8988T (cell line): ENCODE results near the gene RSRC1.
"Not testable (repeated sequence)": the region's sequence is repeated elsewhere in the genome, so short reads cannot be mapped to it uniquely, and the experiment has no call there.

Experiments
- DNase-seq: peaks from one replicate; pipeline ENCODE4 v3.0.0; 2011

The RSRC1 gene

GRCh38 chr3:158540066-158540465 is 430.2 kb downstream of the RSRC1 start:
- DNase-seq, result no peak

- no peak for DNase-seq
Measured at GRCh38 chr3:158548691-158549090, 438.8 kb downstream of the RSRC1 start.

GRCh38 chr3:158549938-158550337 is 440.0 kb downstream of the RSRC1 start:
- not testable (repeated sequence) for DNase-seq

- DNase-seq, result no peak
Measured at GRCh38 chr3:158552124-158552523, 442.2 kb downstream of the RSRC1 start.

- no peak for DNase-seq
Measured at GRCh38 chr3:158559504-158559903, 449.6 kb downstream of the RSRC1 start.

- no peak for DNase-seq
Measured at GRCh38 chr3:158560979-158561378, 451.1 kb downstream of the RSRC1 start.

GRCh38 chr3:158562674-158563073 is 452.8 kb downstream of the RSRC1 start:
- DNase-seq, result no peak

GRCh38 chr3:158563076-158563475 is 453.2 kb downstream of the RSRC1 start:
- no peak for DNase-seq

- DNase-seq, result no peak
Measured at GRCh38 chr3:158565076-158565475, 455.2 kb downstream of the RSRC1 start.

- no peak for DNase-seq
Measured at GRCh38 chr3:158568784-158569183, 458.9 kb downstream of the RSRC1 start.

- DNase-seq, result no peak
Measured at GRCh38 chr3:158569794-158570193, 459.9 kb downstream of the RSRC1 start.

- DNase-seq, result peak; percentile 86
Measured at GRCh38 chr3:158570999-158571702, 461.3 kb downstream of the RSRC1 start, which contains the start of gene MLF1. Gene MLF1, plus strand, starts transcription at chr3:158571194. Its CDS starts 107 bp downstream, at chr3:158571301.

- no peak for DNase-seq
Measured at GRCh38 chr3:158571969-158572765, 462.3 kb downstream of the RSRC1 start.

GRCh38 chr3:158572766-158573060 is 462.8 kb downstream of the RSRC1 start:
- DNase-seq, result no peak

- no peak for DNase-seq
Measured at GRCh38 chr3:158573714-158574113, 463.8 kb downstream of the RSRC1 start.

- DNase-seq, result no peak
Measured at GRCh38 chr3:158574646-158575045, 464.8 kb downstream of the RSRC1 start.

- DNase-seq, result no peak
Measured at GRCh38 chr3:158590223-158590622, 480.3 kb downstream of the RSRC1 start.
